ENCODE results near the gene BLID.

BLID gene

GRCh38 chr11:122074022-122074421, 42.0 kb downstream of the BLID start:
- DNase-seq: no peak

GRCh38 chr11:122071709-122072202, 44.3 kb downstream of the BLID start:
- DNase-seq: no peak

DNA sequence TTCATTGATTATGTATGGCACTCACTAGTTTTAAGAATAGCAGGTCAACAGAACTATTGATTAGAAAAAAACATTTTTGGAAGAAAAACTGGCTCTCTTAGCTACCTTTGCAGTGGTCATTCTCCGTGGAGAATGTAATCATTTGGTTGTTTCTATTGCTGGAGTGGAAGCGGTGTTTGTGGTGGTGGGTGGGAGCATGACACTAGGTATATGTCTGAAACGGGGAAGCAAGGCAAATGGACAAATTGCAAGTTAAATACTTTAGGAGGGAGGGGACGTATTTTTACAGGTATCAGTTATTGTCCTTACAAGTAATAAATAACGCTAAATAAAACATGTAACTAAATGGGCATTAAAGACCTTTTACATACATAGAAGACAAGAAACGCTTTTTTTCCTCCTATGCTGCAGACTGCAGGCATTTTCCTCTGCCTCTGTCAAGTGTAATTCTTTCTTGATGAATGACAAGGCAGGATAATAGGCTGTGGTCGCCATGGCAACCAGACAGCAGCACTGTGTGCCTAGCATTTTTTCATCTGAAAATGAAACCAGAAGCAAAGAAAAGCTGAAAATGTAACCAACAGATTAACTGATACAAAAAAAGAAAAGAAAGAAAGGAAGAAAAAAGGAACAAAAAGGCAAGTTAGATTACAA, 46.2 kb downstream of the BLID start:
- no peak for DNase-seq

DNA sequence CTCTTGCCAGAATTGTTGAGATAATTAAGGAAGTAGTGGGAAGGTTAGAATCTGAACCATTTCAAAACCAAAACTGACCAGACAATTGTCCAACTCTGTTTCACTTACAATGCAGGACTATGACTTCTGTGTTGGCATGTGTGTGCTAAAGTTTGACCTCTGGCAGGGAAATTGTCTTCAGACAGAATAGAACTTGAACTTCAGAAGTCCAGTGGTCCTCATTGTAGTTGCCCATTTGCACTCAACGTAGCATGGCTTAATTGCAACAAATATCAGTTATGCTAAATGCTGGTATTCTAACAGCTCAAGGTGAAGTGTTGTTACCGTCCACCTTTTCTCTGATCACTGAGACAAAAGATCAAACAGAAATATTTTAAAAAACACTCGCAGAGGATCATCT, 47.2 kb downstream of the BLID start:
- no peak for DNase-seq

DNA sequence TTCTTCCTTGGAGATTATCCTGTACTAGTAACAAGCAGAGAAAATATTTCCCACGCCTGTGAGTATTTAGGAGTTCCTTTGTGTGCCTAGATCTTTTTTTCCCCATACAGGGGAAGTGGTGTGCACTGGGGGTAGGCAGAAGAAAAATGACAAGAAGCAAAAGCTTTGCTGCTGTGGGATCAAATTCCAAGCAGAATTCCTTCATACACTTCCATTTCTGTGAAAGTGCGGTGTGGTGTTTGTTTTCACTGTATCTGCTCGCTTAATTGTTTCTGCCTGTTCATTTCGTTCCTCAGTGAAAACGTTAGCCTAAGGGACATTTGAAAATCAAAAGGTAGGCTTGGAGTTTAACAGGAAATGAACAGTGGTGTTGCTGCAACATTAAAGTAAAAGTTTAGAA, 47.9 kb downstream of the BLID start:
- DNase-seq: no peak

Measured in stimulated activated CD4-positive, alpha-beta T cell treated with anti-CD3 and anti-CD28 coated beads, Interleukin-4, amount 100 ng/mL, for 4 hours (primary cell).